Measurements from ENCODE around the gene PAPOLG.

DNA sequence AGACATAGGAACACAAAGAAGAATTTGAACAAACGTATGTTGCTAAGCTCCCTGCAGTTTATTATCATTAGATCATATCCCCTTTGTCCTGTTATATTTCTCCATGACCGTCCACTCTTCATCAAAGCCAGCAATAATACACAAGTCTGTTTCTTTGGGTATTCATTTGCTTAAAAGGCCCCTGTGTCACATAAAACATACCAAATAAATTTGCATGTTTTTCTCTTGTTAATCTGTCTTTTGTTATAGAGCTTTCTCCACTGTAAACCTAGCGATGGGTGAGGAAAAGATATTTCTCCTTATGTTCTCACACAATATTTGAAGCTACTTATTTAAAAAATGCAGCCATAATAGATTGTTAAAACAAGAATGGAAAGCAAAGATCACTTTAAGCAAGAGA is 82.4 kb downstream of the PAPOLG start:
- TF ChIP-seq, protein P1, sequence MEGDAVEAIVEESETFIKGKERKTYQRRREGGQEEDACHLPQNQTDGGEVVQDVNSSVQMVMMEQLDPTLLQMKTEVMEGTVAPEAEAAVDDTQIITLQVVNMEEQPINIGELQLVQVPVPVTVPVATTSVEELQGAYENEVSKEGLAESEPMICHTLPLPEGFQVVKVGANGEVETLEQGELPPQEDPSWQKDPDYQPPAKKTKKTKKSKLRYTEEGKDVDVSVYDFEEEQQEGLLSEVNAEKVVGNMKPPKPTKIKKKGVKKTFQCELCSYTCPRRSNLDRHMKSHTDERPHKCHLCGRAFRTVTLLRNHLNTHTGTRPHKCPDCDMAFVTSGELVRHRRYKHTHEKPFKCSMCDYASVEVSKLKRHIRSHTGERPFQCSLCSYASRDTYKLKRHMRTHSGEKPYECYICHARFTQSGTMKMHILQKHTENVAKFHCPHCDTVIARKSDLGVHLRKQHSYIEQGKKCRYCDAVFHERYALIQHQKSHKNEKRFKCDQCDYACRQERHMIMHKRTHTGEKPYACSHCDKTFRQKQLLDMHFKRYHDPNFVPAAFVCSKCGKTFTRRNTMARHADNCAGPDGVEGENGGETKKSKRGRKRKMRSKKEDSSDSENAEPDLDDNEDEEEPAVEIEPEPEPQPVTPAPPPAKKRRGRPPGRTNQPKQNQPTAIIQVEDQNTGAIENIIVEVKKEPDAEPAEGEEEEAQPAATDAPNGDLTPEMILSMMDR (IDR thresholded peaks at IDR 0.05) = no peak
- TF ChIP-seq ZFX (IDR thresholded peaks at IDR 0.05; ENCODE audit: borderline replicate concordance) = no peak
